Stimulated activated CD8-positive, alpha-beta memory T cell treated with anti-CD3 and anti-CD28 coated beads, Interleukin-12 subunit alpha, Interleukin-12 subunit beta, amount 100 ng/mL, for 24 hours (primary cell): ENCODE data around the gene ZSWIM5.
"Not testable (repeated sequence)": the region's sequence is repeated elsewhere in the genome, so short reads cannot be mapped to it uniquely, and the experiment has no call there.

Source experiments
- DNase-seq: peaks from one replicate; pipeline ENCODE4 v3.0.0-alpha.2; 2020; ENCODE audit errors: extremely low read depth

The ZSWIM5 gene

DNA sequence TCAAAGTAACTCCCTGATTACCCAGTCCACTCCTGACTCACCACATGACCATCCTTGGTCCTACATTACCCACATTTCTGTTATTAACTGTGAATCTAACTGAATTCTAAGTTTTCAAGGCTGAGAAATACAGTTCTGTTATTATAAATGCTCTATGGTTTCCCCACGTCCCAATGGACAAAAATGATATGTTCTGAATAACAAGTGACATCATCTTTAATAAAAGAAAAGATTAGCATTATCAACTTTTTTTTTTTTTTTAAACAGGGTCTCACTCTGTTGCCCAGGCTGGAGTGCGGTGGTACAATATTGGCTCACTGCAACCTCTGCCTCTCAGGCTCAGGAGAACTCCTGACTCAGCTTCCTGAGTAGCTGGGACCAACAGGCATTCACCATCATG, 59.6 kb downstream of the ZSWIM5 start:
- DNase-seq, result no peak

DNA sequence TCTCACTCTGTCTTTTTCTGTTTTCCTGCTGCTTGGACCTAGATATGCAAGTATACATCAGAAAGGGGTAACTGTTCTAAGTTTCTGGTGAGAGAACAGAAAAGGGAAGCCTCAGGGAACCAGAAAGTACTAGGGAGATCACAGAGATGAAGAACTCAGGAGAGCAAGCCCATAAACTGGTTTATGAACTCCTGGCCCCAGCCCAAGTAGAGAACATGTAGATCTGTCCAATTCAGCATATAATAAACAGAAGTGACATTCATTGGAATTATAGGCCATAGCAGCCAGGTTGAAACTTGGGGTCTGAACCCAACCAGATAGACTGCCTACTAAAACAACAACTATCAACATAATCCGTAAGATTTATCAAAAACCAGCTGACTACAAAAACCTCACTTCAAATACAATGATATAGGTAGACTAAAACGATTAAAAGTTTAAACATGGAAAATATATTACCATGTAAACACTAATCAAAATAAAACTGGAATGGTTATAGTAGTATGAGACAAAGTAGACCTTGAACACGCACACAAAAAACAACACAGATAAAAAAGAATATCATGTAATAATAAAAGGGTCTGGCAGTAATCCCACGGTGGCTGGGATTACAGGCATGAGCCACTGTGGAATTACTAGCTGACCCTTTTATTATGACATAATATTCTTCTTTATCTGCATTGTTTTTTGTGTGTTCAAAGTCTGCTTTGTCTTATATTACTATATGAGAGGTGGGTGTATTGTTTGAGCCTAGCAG, 65.0 kb downstream of the ZSWIM5 start:
- no peak for DNase-seq

DNA sequence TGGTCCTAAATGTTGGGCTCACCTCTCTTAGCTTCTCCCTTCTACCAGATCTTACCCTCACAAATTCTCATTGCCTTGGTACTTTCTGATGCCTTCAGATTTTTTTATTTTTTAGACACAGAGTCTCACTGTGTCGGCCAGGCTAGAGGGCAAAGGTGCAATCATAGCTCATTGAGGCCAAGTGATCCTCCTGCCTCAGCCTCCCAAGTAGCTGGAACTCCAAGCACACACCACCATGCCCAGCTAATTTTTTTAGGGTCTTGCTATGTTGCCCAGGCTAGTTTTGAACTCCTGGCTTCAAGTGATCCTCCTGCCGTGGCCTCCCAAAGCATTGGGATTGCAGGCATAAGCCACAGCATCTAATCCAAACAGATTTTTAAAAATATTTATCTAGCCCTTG, 69.4 kb downstream of the ZSWIM5 start:
- DNase-seq, result no peak

DNA sequence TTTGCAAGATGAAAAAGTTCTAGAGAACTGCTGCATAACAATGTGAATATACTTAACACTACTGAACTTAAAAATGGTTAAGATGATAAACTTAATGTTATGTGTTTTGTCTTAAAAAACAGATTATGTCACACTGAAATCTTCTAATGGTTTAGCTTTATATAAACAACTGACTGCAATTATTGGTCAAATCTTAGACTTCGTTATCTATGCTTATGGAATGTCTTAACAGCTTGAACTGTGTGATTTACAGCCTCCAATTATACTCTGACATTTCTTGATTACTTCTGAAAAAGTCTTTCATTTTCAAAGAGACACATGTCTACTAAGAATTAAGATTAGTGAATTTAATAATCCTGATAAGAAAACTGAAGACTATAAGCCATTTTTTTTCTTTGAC, 71.1 kb downstream of the ZSWIM5 start:
- DNase-seq, result no peak

DNA sequence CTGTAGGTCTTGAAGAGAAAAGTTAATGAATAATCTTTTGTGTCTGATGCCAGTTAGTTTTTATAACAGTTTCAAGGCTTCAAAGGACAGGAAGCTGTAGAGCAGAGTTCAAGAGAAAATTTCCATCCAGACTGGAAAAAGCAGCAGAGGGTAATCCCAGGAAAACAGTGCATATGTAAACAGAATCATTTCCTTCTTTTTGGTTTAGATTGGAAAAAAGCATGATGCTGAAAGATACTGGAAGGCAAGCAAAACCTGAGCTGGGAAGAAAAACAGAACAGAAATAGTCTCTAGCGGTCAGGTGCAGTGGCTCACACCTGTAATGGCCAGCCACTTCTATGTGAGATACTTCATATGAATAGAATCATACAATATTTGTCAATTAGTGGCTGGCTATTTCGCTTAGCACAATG, 71.9 kb downstream of the ZSWIM5 start:
- no peak for DNase-seq

DNA sequence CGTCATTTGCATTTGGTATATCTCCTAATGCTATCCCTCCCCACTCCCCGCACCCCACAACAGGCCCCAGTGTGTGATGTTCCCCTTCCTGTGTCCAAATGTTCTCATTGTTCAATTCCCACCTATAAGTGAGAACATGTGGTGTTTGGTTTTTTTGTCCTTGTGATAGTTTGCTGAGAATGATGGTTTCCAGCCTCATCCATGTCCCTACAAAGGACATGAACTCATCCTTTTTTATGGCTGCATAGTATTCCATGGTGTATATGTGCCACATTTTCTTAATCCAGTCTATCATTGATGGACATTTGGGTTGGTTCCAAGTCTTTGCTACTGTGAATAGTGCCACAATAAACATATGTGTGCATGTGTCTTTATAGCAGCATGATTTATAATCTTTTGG, 73.7 kb downstream of the ZSWIM5 start:
- not testable (repeated sequence) for DNase-seq

DNA sequence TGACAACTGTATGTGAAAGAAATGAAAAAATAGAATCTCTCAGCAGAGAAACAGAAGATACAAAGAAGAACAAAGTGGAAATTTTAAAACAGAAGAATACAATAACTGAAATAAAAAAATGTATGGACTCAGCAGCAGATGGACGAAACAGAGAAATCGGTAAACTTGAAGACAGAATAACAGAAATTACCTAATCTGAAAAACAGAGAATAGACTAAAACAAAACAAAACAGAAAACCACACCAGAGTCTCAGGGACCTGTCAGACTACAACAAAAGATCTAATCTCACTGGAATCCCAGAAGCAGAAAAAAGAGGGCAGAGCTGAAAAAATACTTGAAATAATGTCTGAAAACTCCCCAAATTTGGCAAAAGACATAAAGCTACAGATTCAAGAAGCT, 83.0 kb downstream of the ZSWIM5 start:
- DNase-seq, result no peak

DNA sequence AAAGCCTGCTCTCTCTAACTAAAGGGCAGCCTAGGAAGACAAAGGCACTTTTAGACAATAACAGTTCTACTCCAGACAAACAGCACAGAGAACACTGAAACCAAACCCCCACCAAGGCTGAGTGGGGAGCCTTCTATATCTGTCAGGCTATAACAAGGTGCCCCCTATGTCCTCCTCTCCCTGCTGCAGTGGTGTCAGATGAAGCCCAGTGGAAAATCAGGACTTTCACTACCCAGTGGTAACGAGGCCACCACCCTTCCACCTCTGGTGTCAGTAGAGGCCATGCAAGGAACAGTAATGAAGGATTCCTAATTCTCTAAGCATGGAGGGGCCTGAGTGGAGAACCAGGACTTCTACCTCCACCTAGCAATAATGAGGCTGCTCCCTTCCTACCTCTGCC, 83.7 kb downstream of the ZSWIM5 start:
- DNase-seq, result no peak

DNA sequence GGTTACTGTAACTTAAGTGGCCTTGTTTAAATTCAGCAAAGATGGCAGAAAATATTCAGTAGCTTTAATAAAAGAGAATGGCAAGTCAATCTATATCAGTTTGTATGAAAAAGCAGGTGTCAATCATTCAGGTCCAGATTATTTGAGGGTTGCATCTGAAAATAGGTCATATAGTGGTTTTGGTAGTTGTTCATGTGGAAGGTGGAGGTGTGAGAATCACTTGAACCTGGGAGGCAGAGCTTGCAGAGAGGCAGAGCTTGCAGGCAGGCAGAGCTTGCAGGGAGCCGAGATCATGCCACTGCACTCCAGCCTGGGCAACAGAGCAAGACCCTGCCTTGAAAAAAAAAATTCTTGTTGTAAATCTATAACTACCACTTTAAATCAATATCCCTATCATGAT, 88.6 kb downstream of the ZSWIM5 start:
- DNase-seq, result no peak

DNA sequence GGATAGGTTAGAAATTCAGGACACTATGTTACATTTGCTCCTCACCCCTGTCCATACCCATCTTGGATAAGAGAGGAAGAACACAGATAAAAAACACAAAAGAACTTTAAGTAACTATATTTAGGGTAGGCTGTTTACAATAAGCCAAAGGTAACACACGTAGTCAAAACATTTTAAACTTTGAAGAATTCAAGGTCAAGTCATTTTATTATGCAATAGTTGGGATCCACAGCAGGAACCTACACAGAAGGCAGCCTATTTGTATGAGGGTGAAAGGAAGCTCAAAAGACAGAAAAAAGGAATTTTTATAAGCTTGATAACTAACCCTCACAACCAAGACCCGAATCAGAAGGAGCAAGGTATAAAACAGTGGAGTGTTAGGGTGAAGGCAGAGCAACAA, 89.6 kb downstream of the ZSWIM5 start:
- DNase-seq, result no peak

DNA sequence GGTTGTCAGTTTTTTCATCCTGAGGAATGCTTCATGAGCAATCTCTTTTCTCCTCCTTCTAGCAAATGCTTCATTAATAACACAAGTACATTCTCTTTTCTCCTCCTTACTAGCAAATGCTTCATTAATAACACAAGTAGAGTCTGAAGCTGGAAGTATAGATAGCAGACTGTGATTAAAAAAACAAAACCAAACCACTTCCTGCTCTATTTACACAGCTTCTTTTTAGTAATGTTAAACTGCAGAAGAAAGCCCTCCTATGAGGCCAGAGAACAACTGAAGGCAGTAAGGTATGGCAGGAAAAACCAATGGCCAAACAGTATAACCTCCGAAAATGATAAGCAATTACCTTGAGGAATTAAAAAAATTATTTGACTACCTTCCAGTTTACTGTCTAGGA, 90.1 kb downstream of the ZSWIM5 start:
- no peak for DNase-seq

DNA sequence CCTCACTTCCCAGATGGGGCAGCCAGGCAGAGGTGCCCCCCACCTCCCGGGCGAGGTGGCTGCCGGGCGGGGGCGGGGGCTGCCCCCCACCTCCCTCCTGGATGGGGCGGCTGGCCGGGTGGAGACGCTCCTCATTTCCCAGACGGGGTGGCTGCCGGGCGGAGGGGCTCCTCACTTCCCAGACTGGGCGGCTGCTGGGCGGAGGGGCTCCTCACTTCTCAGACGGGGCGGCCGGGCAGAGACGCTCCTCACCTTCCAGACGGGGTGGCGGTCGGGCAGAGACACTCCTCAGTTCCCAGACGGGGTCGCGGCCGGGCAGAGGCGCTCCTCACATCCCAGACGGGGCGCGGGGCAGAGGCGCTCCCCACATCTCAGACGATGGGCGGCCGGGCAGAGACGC, 91.2 kb downstream of the ZSWIM5 start:
- DNase-seq, result not testable (repeated sequence)

DNA sequence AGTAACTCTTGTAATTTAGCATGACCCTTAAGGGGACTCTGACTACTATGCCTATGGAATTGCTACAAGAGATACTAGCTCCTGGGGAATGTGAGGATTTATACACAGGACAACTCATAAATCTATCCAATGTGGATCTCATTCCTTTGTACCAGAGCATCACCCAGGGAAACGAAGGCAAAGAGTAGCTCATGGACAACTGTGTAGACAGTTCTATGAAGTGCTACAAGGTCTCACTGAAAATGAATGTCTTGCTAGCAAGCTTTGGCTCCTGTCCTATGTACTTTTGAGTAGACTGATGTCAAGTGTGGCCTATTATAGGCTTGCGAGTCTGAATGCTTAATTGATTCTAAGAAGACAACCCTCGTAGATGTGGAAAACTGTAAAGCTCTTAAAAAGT, 93.7 kb downstream of the ZSWIM5 start:
- DNase-seq, result no peak

DNA sequence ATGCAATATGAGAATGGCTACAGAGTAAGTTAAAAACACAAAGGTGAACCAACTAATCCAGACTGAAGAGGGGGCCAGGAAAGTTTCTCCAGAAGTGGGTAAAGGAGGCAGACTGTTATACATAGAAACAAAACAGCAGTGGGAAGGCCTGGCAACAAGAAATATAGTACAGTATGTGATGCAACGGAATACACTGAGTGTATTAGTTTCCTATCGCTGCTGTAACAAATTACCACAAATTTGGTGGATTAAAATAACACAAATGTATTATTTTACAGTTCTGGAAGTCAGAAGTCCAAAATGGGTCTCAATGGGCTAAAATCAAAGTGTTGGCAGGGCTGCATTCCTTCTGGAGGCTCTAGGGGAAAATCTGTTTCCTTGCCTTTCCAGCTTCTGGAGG, 95.2 kb downstream of the ZSWIM5 start:
- DNase-seq, result no peak

DNA sequence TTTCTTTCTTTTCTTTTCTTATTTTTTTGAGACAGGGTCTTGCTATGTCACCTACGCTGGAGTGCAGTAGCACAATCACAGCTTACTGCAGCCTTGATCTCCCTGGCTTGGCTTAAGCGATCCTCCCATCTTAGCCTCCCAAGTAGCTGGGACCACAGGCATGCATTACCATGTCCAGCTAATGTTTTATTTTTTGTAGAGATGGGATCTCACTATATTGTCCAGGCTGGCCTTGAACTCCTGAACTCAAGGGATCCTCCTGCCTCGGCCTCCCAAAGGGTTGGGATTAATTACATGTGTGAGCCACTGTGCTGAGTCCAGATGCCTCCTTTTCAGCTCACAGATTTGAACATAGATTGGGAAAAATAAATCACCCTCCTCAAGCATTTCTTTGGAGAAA, 98.6 kb downstream of the ZSWIM5 start:
- DNase-seq, result no peak

DNA sequence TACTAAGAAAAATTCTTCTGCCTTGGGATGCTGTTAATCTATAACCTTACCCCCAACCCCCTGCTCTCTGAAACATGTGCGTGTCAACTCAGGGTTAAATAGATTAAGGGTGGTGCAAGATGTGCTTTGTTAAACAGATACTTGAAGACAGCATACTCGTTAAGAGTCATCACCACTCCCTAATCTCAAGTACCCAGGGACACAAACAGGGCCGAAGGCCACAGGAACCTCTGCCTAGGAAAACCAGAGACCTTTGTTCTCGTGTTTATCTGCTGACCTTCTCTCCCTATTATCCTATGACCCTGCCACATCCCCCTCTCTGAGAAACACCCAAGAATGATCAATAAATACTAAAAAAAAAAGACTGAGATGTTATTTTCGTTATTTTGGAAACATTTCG, 99.5 kb downstream of the ZSWIM5 start:
- DNase-seq, result not testable (repeated sequence)

DNA sequence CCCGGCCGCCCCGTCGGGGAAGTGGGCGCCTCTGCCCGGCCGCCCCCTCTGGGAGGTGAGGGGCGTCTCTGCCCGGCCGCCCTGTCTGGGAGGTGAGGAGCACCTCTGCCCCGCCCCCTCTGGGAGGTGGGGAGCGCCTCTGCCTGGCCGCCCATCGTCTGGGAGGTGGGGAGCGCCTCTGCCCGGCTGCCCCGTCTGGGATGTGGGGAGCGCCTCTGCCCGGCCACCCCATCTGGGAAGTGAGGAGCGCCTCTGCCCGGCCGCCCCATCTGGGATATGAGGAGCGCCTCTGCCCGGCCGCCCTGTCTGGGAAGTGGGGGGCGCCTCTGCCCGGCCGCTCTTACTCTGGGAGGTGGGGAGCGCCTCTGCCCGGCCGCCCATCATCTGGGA, 100.3 kb downstream of the ZSWIM5 start:
- not testable (repeated sequence) for DNase-seq

DNA sequence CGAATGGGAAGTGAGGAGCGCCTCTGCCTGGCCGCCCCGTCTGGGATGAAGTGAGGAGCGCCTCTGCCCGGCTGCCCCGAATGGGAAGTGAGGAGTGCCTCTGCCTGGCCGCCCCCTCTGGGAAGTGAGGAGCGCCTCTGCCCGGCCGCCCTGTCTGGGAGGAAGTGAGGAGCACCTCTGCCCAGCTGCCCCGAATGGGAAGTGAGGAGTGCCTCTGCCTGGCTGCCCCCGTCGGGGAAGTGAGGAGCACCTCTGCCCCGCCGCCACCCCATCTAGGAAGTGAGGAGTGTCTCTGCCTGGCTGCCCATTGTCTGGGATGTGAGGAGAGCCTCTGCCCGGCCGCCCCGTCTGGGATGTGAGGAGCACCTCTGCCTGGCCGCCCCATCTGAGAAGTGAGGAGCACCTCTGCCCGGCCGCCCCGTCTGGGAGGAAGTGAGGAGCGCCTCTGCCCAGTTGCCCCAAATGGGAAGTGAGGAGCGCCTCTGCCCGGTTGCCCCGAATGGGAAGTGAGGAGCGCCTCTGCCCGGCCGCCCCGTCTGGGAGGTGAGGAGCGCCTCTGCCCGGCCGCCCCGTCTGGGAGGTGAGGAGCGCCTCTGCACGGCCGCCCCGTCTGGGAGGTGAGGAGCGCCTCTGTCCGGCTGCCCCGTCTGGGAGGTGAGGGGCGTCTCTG, 100.8 kb downstream of the ZSWIM5 start:
- not testable (repeated sequence) for DNase-seq

DNA sequence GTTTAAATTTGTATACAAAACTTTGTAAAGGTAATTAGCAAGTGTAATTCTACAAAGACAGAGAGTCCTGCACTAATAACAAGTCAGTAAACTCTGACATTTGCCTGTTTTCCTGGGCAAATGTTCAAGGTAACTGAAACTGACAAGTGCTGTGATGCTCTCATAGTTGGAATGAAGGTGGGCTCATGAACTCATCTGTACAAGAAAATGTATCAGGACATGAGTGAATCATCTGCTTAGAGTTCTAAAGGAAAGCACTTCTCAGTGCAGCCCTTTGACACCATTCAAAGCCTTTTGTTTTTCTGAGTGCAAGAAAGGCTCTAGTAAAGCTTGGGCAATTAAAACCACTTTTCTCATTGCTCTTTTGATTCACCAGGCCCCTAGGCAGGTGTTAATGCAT, 102.9 kb downstream of the ZSWIM5 start:
- no peak for DNase-seq

DNA sequence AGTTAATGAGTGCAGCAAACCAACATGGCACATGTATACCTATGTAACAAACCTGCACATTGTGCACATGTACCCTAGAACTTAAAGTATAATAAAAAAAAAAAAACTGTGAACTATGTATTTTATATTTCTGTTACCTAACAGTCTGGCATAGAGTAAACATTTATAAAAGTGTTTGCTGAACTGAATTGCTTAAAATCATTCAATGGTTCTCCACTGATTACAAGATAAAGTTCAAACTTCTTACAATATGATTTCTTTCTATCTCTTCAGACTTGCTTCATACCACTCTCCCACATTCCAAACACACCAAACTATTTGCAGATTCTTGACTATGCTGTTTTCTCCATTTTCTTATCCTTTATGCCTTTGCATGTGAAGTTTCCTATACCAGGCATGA, 104.5 kb downstream of the ZSWIM5 start:
- no peak for DNase-seq

DNA sequence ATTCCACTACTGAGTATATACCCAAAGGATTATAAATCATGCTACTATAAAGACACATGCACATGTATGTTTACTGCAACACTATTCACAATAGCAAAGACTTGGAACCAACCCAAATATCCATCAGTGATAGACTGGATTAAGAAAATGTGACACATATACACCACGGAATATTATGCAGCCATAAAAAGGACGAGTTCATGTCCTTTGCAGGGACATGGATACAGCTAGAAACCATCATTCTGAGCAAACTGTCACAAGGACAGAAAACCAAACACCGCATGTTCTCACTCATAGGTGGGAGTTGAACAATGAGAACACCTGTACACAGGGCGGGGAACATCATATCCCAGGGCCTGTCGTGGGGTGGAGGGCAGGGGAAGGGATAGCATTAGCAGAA, 104.9 kb downstream of the ZSWIM5 start:
- not testable (repeated sequence) for DNase-seq

DNA sequence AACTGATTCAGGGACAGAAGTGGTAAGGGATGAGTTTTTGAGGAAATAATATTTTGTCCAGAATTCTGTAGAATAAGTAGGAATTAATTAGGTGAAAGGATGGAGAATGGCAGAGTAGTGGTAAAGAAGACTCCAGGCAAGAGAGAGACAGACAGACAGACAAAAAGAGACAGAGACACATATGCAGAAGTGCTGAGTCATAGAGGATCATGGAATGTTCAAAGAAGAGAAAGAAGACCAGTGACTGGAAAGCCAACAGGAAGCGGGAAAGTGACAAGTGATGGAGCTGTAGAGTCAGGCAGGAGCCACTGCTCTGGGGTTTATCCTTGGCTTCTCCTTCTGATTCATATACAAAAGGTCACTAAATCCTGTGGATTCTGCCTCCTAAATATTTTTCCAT, 108.5 kb downstream of the ZSWIM5 start:
- no peak for DNase-seq

DNA sequence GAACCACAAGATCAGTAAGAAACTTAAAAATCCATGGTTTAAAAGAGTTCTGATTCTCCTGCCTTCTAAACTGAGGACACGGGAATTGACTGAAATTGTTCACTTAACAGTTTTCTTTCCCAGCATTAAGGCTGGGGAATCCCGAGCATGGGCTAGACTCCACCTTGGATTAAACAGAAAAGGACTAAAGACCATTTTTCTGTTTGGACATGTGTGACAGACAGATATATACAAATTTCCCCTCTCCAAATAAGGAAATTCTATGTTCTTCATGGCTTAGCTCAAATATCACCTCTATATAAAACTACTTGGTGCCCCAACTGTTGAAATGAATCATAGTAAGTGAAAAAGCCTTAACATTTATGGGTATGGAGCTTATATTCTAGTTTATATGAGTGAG, 109.3 kb downstream of the ZSWIM5 start:
- DNase-seq, result no peak

DNA sequence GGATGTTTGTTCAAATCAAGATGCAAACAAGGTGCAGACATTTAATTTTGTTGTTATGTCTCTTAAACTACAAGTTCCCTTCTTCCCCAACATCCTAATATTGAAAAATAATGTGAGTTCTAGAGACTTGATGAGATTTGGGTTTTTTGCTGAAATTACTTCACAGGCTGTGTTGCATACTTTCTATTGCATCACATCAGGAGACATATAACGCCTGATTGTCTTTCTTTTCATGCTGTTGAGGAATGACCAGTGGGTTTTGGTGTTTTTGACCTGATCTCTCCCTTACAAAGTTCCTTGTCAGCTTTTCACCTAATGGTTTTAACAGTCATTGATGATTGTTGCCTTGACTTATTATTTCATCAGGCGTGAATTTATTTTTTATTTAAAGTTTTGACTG, 111.0 kb downstream of the ZSWIM5 start:
- DNase-seq, result no peak
